Small intestine (tissue), 7 donors: ENCODE data around the gene PSRC1. TPM values are rescaled to one million over a fixed set of nuclear protein-coding genes. Genes with fewer than 3 reads are reported as not detected.

Source experiments
- DNase-seq, 2 donors: peaks; one replicate each; pipeline versions ENCODE4 v3.0.0 to v3.0.0-alpha.2; 2013
- FAIRE-seq: peaks from 2 replicates; lab custom pipeline; 2012; peaks lifted over from hg19 to GRCh38; lab: Jason Lieb, UNC
- H3K27ac ChIP-seq, 3 donors: one replicate each; pipeline ENCODE4 v1.5.1; 2013; ENCODE audit warnings: low read length in 2 of 3, mild to moderate bottlenecking in 2 of 3, control low read depth in 1 of 3, inconsistent platforms in 1 of 3, low read depth in 1 of 3, moderate library complexity in 1 of 3
- H3K27me3 ChIP-seq, 3 donors: one replicate each; pipeline ENCODE4 v1.6.1; 2013; ENCODE audit warnings: low read length in 3 of 3, inconsistent platforms in 1 of 3; ENCODE audit not compliant: control insufficient read depth in 3 of 3, insufficient read depth in 3 of 3
- H3K36me3 ChIP-seq, 3 donors: one replicate each; pipeline ENCODE4 v1.6.1; 2013; ENCODE audit warnings: low read length in 3 of 3, inconsistent platforms in 1 of 3, low read depth in 1 of 3, mild to moderate bottlenecking in 1 of 3, moderate library complexity in 1 of 3; ENCODE audit not compliant: control insufficient read depth in 3 of 3, insufficient read depth in 2 of 3
- H3K4me1 ChIP-seq, 3 donors: one replicate each; pipeline ENCODE4 v1.6.1; 2013; ENCODE audit warnings: low read length in 2 of 3, inconsistent platforms in 1 of 3, low read depth in 1 of 3, mild to moderate bottlenecking in 1 of 3, moderate library complexity in 1 of 3; ENCODE audit not compliant: control insufficient read depth in 3 of 3, insufficient read depth in 2 of 3
- H3K4me3 ChIP-seq, 3 donors: one replicate each; pipeline ENCODE4 v1.5.1; 2013; ENCODE audit warnings: low read length in 3 of 3, control low read depth in 1 of 3, inconsistent platforms in 1 of 3, low read depth in 1 of 3, mild to moderate bottlenecking in 1 of 3, moderate library complexity in 1 of 3
- H3K9me3 ChIP-seq, 2 donors: one replicate each; pipeline ENCODE4 v1.6.1; 2013; ENCODE audit warnings: low read depth in 1 of 2, low read length in 1 of 2; ENCODE audit not compliant: control insufficient read depth in 2 of 2, insufficient read depth in 1 of 2
- WGBS, 3 donors: extraction: QIAGEN DNeasy Blood & Tissue Kit; methylation state at CpG; one replicate each; pipeline ENCODE4 v1.1.7; 2013; 5-methylcytosine and 5-hydroxymethylcytosine counted together
- polyA plus RNA-seq, 4 donors: library from polyadenylated mRNA; stranded (reverse) in 3 of 4; unstranded in 1 of 4; fragments of 200-250 nt in 3 of 4; fragments of 120-200 nt in 1 of 4; gene quantifications; one replicate each; pipeline versions ENCODE4 v1.2.1 to v1.2.3, GENCODE V29; 2013
- donor health status: healthy with polysubstance abuse.
- donor health status: control.
- donor health status: control.
- donor health status: Bipolar disorder and iron deficiency.
- donor health status: healthy.

PSRC1 gene
- polyA plus RNA-seq, 4 donors = 0.67 to 15.5 (median 8.0) TPM

DNA sequence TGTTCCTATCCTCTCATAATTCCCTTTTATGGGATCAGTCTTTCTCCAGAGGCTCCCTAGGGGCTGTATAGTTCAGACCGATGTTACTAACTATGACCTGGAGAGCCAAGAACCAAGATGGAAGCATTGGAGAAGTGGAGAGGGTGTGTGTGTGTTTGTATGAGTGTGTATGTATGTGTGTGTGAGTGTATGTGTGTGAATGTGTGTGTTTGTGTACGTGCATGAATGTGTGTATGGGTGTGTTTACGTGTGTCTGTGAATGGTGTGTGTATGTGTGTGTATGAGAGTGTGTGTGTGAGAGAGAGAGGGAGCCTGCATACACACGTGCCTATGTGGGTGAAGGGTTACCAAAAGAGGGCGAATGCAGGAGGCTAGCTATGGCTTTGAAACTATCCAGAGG is 18.9 kb upstream of the PSRC1 start:
- H3K27me3 ChIP-seq = no peaks in the 10 kb centered on the region
- no peak overlapping the region for H3K4me3 ChIP-seq
- DNase-seq (no peak), FAIRE-seq (no peak)
- no peak overlapping the region for H3K27ac ChIP-seq
- no peaks in the 10 kb centered on the region for H3K9me3 ChIP-seq
- 77 to 81% (median 80%) methylated on average over 5 of the region's 5 CpGs for WGBS, 3 donors
- no peaks in the 10 kb centered on the region for H3K36me3 ChIP-seq
- H3K4me1 ChIP-seq = peaks cover 0 to 42% (median 1%) of the 10 kb centered on the region in 3 donors

DNA sequence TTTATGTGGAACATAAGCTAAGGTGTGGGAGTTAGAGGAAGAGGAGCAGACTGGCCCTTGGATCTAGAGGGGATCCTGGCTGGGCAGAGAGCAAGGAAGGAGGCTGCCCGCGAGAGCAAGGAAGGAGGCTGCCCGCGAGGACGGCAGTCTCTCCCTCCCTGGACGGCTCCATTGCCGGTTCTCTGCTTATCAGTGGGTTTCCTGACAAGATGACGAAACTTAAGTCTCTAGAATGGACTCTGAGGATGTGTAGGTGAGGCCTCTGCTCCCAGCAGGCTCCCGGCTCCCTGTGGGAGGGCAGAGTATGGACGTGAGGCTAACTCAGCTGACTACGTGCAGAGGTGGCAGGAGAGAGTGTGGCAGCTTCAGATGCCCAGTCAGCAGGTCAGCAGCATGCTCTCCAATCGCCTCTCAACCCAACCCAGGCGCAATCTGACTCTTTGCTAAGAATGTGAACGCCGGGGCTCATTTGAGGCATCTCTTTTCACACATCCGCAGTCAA is 17.8 kb upstream of the PSRC1 start:
- no peaks in the 10 kb centered on the region for H3K9me3 ChIP-seq
- FAIRE-seq (no peak), DNase-seq (peak in 1 of 2 donors; percentile 60)
- peaks cover 0 to 30% (median 0%) of the 10 kb centered on the region in 3 donors for H3K4me1 ChIP-seq
- H3K27ac ChIP-seq = peak overlapping the region in 1 of 3 donors; percentile 39
- no peak overlapping the region for H3K4me3 ChIP-seq
- WGBS, 3 donors = 78 to 81% (median 80%) methylated on average over 16 of the region's 16 CpGs
- no peaks in the 10 kb centered on the region for H3K36me3 ChIP-seq
- no peaks in the 10 kb centered on the region for H3K27me3 ChIP-seq

DNA sequence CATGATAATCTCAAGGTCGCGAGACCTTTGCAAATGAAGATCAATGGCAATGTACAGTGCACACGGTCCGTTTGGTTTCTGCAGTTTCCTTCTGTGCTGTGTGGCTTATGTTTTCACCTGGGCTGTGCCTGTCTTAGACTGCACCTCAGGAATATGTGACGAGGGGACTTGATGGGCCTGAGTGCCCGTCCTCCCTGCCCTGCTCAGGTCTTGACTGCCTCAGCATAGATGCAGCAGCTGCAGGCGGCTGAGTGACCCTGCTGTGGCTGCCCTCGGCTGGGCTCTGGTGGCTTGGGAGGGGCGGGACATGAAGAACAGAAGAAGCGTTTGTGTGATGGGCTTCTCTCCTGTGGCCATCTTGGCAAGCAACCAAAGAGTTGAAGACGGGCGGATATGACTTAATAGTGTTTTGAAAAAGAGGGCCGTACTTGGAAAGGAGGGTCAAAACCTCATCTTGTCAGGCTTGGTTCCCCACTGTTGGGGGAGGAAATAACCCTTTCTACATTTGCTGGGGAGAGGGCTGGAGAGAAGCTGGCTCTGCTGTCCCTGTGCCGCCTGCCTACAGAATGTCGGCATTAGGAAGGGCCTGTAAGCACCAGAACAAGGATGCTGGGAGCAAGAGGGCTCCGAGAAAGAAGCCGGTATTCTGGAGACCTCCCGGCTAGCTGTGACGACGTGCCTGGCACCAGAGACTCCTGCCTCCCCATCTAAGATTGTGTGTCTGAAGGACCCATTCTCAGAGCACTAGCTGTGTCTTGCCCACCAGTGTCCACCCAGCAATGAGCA is 16.8 kb upstream of the PSRC1 start:
- DNase-seq (peak in 1 of 2 donors; percentile 18), FAIRE-seq (no peak)
- 71 to 83% (median 79%) methylated on average over 20 of the region's 20 CpGs for WGBS, 3 donors
- no peaks in the 10 kb centered on the region for H3K36me3 ChIP-seq
- H3K4me1 ChIP-seq = peaks cover 0 to 24% (median 0%) of the 10 kb centered on the region in 3 donors
- peak overlapping the region in 2 of 3 donors; percentile 26 to 39 for H3K27ac ChIP-seq
- no peak overlapping the region for H3K4me3 ChIP-seq
- H3K9me3 ChIP-seq = no peaks in the 10 kb centered on the region
- no peaks in the 10 kb centered on the region for H3K27me3 ChIP-seq

DNA sequence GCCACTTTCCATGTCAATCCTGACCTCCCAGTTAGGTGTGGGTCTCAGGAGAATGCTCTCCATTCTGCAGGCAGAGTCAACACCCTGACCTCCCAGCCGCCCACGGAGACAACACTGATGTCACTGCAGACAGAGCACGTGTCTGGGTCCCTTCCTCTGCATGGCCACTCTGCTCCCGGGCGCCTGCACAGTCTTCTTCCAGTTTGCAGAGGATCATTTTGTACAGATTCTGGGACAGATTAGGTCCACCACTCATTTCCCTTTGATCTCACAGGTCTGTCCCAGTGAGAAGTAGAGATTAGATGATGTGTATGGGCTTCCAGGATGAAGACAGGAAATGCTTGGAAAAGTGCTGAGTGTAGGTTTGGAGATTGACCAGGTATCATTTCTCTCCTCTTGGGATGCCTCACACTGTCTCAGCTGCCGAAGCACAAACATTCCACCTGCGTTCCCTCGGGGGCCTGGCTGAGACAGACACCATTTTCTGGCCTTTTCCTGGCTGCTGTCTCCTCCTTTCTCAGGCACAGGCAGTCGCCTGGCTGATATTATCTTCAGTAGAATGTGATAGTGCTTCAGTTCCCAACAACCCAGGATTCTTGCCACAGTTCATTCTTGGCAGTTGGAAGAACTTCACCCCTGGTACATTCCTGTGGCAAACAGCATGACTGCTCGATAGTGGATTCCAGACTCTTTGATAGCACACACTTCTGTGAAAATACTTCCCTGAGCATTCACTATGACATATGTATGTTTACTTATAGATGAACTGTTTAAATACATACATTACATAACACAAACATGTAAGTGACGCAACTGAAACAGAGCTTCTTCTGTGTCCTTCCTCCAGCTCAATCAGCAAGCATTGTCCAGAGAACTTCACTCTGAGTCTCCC is 16.0 kb upstream of the PSRC1 start:
- FAIRE-seq (no peak), DNase-seq (peak in 1 of 2 donors; percentile 40)
- Histone ChIP-seq H3K4me3 (no peak overlapping the region), H3K27ac (peak overlapping the region in 2 of 3 donors; percentile 9 to 37), H3K36me3 (no peaks in the 10 kb centered on the region), H3K27me3 (no peaks in the 10 kb centered on the region), H3K4me1 (peaks cover 0 to 24% (median 0%) of the 10 kb centered on the region in 3 donors), H3K9me3 (no peaks in the 10 kb centered on the region)
- WGBS, 3 donors = 48 to 62% (median 50%) methylated on average over 11 of the region's 11 CpGs

DNA sequence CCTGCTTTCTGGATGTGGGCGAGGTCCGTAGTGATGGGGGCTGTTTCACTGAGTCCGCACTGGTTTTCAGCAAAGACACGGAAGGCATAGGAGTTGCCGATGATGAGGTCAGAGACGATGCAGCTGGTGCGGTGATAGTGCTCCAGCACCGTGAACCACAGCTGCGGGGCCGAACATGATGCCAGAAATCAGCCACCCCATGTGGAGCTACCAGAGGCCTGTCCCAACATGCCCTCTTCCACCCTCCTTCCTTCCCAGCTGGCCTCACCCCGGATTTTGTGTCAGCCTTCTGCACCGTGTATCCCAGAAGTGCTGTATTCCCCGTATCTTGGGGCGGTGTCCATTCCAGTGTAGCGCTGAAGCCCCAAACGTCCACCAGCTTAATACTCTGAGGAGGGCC is 13.8 kb upstream of the PSRC1 start:
- H3K4me3 ChIP-seq = no peak overlapping the region
- no peaks in the 10 kb centered on the region for H3K9me3 ChIP-seq
- H3K4me1 ChIP-seq = peaks cover 0 to 24% (median 0%) of the 10 kb centered on the region in 3 donors
- H3K27me3 ChIP-seq = no peaks in the 10 kb centered on the region
- FAIRE-seq (no peak), DNase-seq (no peak)
- no peak overlapping the region for H3K27ac ChIP-seq
- no peaks in the 10 kb centered on the region for H3K36me3 ChIP-seq
- 91 to 92% (median 92%) methylated on average over 16 of the region's 16 CpGs for WGBS, 3 donors

DNA sequence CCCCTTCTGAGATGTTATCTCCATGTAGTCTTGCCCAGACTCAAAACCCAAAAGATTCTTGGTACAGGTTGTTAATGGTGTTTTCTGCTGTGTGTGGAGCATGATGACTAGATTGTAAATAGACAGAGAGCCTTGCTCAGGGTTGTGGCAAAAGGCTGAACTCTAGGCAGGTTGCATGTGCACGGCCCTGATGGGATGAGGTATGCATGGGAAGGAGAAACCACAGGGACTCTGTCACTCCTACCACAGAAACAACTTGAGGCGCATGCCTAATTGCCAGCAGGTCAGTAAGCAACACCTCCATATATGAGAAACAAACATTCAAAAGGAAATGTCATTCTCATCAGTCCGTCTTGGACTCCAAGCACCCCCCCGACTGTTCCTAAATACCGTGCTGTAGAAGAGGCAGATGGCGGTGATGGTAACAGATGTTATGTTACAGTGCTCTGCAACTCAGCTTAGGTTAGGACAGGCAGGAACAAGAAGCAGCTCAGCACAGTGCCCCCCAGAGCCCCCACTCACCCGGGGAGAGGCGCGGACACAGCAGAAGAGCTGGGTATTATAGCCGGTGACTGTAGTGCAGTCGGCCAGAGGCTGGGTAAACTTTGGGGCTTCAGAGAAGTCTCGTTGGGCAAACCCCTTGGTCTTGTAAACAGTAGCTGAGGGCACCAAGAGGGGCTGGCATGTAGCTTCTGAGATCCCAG is 12.9 kb upstream of the PSRC1 start:
- peaks cover 0 to 20% (median 0%) of the 10 kb centered on the region in 3 donors for H3K4me1 ChIP-seq
- DNase-seq (no peak), FAIRE-seq (no peak)
- H3K27me3 ChIP-seq = no peaks in the 10 kb centered on the region
- H3K4me3 ChIP-seq = no peak overlapping the region
- no peak overlapping the region for H3K27ac ChIP-seq
- H3K9me3 ChIP-seq = no peaks in the 10 kb centered on the region
- WGBS, 3 donors = 81 to 86% (median 84%) methylated on average over 12 of the region's 12 CpGs
- H3K36me3 ChIP-seq = no peaks in the 10 kb centered on the region

DNA sequence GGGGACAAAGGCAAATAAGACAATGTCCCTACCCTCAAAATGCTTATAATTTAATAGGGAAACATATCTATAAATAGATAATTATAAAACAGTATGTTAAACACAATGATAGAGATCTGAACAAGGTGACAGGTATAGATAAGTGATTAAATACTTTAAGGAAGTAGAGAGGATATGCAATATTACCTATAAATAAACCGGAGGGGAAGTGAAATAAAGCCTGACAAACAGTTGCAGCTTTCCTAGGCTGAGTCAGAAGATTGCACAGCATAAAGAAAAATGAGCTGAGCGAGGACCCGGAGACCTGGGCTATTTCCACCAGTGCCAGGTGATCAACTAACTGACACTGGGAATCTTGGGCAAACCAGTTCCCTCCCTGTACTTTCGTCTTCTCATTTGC is 11.5 kb upstream of the PSRC1 start:
- no peaks in the 10 kb centered on the region for H3K36me3 ChIP-seq
- H3K27ac ChIP-seq = no peak overlapping the region
- WGBS, 3 donors = 58 to 68% (median 61%) methylated on average over 4 of the region's 4 CpGs
- FAIRE-seq (no peak), DNase-seq (no peak)
- H3K9me3 ChIP-seq = no peaks in the 10 kb centered on the region
- peaks cover 0 to 9% (median 0%) of the 10 kb centered on the region in 3 donors for H3K4me1 ChIP-seq
- H3K4me3 ChIP-seq = no peak overlapping the region
- H3K27me3 ChIP-seq = no peaks in the 10 kb centered on the region

DNA sequence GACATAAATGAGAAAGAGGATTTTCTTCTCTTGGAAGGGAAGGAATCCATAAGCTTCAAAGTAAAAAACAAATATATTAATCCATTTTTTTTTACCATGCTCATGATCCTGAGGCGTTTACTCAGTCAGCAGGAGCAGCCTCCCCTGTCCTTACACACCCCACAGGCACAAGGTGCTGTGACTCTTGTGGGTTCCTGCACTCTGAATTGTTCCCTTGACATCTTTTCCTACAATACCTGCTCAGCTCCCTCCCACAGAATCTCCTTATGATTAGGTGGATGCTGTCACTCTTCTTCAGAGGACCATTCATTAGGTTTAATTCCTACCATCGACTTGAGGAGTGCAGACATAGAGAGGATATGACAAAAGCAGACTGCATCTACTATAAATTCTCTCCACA is 10.1 kb upstream of the PSRC1 start:
- H3K9me3 ChIP-seq = no peaks in the 10 kb centered on the region
- no peaks in the 10 kb centered on the region for H3K36me3 ChIP-seq
- no peak overlapping the region for H3K27ac ChIP-seq
- no peaks in the 10 kb centered on the region for H3K4me1 ChIP-seq
- DNase-seq = no peak
- H3K4me3 ChIP-seq = no peak overlapping the region
- WGBS, 3 donors = 61 to 68% (median 63%) methylated on average over 2 of the region's 2 CpGs
- H3K27me3 ChIP-seq = no peaks in the 10 kb centered on the region
- no peak for FAIRE-seq
